Stimulated activated CD4-positive, alpha-beta T cell treated with anti-CD3 and anti-CD28 coated beads, Interleukin-12 subunit alpha, Interleukin-12 subunit beta, amount 100 ng/mL, for 24 hours (primary cell): ENCODE results near the gene TBX4.
"Not testable (repeated sequence)": the region's sequence is repeated elsewhere in the genome, so short reads cannot be mapped to it uniquely, and the experiment has no call there.

Experiments used
- DNase-seq, 2 experiments: peaks; one replicate each; pipeline ENCODE4 v3.0.0-alpha.2; 2020; ENCODE audit warnings: low read depth in 2 of 2

Gene TBX4

DNA sequence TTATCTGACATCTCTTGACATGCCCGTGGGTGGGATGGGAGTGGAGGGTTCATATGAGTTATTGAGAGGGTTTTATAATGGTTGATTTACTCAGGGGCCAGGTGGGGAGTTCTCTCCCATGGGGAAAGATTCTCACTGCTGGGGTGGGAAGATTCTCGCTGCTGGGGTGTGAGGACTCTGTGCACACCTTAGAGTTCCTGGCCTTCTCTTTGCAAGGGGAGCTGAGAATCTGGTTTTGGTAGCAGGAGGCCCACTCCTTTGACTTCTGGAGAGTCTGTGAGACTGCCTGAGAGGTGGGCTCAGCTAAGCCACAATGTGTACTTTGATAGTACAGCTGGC, 31.5 kb downstream of the TBX4 start:
- no peak for DNase-seq

DNA sequence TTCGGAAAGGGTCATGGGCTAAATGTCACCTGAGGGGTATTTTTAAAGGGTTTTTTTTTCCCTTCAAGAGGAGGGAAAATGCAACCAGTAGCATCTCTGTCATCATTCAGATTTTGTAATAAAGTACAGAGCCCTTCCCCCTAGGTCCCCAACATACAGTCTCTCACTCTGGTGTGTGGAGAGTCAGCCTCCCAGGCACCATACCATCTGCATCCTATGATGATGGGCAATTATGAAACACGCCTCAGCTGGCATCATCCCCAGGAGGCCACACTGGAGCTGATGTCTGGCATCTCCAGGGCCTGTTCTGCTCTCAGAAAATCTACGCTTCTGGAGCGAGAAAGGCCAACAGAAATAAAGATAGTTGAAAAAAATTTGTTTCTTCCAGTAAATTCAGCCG, 32.0 kb downstream of the TBX4 start:
- no peak for DNase-seq

DNA sequence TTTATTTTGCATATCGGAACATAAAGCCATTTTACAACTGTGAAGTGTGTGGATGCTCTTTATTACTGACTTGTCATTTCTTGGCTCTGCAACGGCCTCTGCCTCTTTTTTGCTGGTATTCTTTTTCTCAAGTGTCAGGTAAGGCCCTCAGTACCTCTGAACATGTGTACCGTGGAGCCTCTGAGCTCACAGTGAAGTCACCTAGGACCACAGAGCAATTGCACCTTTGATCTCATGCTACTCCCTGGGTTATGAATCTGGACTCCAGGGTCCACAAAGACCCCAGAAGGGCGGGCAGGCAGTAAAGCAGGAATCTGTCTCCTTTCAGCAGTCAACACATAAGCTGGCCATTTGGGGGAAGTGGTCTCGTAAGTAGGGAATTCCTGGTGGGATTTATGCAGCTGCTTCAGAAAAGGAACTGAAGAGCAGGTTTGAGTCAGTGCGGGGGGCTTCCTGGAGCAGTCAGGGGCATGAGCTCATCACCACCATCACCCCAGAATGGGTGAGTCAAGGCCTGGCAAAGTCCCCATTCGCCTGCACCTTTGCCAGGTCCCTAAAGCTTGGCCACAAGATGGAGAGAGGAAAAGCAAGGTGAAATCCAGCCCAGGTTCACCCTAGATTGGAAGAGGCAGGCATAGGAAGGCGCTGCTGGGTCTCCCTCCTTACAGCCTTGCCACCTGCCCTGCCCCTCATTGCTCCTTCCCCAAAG, 33.0 kb downstream of the TBX4 start:
- DNase-seq: no peak

DNA sequence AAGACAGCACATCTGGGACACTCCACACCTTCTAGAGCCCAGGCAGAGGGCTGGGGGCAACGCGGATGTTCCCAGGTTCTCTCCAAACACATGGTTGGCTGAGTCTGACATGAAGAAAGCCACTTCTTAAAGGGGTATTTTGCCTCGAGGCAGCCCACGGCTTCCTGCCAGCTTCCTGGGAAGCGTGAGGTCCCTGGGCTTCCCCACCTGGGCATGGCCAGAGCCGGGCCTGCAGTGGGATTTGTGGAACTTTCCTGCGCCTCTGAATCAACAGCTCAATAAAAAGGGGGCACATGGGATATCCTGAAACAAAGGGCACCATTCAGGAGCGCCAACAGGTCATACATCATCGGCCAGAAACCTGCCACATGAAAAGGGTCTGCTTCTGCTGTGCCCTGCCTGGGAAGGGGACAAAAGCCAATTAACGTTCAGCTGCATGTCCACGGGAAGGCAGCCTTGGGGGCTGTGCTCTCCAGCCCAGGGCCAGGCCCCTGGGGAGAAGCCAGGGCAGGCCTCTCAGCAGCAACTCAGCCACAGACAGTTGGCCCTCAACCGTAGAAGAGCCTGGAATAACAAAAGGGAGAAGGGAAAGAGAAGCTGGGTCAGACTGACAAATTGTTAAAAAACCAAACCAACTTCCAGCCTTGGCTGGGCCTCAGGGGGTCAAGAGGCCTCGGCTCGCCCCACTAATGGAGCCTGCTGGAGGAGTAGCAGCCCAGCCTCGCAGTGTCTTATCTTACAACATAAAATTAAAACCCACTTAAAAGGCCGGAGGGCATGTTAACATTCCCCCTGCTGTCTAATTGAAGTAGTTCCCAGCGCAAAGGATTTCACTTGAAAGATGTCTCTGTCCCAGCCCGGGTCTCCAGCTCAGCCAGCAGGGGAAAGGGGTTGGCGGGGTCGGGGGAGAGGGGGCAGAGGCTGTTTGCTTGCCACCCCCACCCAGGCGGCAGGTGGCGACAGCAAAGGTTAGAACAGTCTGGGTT, 34.2 kb downstream of the TBX4 start:
- DNase-seq: no peak

DNA sequence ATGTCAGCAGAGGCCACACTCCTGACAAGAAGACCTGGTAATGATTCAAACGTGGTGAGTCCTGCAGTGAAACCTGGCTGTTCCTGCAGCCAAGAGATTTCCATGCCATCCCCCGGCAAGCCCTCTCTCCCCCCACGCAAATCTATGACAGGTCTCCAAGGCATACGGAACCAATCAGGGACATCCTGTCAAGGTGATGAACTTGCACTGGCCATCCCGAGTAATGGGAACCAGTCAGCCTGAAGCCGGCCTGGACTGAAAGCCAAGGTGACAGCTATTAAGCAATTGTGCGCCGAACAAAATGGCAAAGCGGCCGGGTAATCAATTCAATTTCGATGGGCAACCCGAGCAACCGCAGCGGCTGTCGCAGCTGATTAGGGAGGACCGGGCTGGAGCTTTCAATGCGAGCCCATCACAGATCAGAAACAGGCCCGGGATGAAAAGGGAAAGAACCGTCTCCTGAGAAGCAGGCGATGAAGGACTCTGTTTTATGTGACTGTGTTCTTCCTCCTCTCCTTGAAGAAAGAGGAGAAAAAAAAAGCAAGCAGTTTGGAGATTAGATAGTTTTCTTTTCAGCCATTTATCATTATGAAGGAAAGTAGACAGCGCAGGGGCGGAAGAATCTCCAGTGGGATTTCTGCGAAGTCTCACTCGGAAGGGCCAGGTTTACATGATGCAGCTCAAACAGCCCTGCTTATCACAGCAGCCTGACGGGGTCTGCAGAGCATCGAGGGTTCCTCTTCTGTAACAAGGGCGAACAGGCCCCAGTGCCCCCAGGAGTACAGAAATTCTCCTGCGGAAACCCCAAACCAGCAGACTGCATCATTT, 35.2 kb downstream of the TBX4 start:
- no peak for DNase-seq

DNA sequence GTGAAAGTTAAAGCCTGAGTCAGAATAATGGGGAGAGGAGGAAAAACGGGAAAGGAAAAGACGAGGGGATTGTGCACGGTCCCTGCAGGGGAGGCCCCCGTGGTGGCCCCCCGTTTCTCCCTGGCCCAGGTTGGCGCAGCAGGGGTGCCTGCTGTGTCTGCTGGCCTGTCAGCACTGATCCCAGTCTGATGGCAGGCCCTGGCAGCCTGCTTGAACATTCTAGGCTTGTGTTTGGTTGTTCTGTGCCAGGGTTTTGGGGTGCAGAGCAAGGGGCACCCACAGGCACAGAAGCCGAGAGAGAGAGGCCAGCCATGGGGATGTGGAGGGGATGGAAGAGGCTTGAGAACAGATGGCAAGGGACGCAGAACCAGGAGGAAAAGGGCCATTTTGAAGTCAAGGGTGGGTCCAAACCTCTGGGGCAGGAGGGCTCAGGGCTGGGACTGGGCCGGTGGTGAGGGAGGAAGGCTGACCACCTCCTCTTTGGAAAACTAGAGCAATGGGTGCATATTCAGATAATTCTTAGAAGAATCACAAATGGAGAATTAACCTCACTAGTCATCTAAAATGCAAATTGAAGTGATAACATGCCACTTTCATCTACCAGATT, 35.9 kb downstream of the TBX4 start:
- no peak for DNase-seq

DNA sequence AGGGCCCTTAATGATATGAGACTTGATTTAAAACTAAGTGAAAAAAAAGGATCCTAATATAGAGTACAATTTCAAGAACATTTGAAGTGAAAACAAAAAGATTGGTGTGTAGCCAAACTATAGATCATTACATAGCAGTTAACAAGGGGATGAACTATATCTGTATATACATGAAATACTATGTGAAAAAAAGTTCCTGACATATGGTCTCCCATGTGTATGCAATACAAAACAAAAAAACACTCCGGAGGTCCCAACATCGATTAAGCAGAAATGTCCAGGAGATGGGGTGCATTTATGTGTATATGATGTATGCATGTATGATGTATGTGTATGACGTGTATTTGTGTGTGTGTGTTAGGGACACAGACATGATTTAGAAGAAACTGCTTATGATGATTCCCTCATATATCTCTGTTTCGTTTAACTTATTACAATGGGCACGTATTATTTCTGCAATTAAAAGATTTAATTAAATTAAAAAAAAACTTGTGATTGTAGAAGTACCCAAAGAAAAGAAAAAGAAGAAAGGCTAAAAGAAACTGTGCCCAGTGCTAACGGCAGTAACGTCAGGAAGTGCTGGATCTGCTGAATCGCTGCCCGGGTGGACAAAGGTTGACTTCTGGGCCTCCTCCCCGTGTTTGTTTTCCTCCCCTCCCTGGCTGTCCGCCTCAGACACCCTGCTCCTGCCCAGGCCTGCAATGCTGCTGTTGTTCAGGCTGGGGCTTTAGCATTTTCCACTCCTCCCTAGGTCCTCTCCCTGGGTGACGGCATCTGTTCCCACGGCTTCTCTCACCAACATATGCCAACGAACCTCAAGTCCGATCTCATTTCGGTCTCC, 36.9 kb downstream of the TBX4 start:
- no peak for DNase-seq

DNA sequence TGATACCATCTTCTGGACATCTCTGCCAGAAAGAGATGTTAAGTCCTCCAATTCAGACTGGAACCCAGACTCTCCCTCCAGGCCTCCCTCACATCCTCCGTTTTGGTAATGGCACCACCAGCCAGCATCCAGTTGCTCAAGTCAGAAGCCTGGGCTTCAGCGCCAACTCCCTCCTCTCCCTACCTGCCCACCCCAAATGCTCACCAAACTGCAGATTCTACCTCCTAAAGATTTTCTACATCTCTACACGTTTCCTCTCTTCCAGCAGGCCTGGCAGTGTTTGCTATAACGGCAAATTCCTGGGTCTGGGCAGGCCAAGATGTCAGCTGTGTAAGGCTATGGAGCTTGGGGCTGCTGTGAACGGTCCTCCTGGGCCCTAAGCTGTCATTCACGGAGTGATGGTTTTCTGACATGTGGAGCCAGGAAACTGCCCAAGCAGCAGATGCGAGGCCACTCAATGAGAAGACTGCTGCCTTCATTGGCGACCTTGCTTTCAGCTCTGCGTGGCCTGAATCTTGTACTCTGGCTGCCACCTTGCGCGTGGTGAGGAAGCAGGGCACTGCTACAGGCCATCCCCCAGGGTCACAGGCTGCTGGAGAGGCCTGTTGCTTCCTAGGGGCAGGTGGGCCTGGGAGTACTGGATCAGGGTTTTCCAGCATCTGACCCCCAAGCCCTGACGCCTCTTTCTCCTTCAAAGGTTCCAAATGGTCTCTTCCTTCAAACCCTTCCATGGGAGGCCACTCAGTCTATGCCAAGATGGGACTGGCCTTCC, 37.7 kb downstream of the TBX4 start:
- no peak for DNase-seq

DNA sequence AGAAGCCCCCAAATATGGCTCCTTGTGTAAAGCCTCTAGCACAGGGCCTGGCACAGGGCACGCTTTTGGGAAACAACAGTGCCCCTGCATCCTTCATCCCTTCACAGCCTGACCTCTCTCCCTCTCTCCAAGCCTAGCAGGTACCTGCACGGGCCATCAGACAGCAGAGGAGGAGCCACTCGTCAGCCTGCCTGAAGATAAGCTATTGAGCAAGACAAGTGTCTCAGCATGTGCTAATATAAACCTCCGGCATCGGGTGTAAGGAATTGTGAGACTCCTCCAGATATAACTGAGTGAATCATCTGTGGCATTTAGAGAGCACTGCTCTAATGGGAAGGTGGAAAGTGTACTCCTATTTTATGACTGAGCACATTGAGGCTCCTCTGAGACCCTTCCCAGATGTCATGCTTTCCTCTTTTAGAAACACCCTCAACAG, 38.3 kb downstream of the TBX4 start:
- DNase-seq: no peak

DNA sequence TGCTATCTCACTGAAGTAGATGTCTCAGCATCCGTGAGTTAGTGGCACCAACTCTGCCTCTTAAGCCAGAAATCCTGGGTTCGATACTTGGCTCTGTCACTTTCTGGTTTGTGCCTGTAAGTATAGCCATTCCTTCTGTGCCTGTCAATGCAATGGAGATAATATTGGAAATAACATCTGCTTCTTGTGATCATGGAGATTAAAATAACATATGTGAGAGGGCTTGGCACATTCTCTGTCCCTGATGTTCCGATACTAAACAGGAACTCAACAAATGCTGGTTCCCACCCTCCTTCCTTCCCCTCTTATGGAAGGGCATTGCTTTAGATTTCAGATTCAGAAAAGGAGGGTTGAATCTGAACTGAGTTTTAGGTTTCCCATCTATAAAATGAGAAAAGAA, 39.8 kb downstream of the TBX4 start:
- no peak for DNase-seq

DNA sequence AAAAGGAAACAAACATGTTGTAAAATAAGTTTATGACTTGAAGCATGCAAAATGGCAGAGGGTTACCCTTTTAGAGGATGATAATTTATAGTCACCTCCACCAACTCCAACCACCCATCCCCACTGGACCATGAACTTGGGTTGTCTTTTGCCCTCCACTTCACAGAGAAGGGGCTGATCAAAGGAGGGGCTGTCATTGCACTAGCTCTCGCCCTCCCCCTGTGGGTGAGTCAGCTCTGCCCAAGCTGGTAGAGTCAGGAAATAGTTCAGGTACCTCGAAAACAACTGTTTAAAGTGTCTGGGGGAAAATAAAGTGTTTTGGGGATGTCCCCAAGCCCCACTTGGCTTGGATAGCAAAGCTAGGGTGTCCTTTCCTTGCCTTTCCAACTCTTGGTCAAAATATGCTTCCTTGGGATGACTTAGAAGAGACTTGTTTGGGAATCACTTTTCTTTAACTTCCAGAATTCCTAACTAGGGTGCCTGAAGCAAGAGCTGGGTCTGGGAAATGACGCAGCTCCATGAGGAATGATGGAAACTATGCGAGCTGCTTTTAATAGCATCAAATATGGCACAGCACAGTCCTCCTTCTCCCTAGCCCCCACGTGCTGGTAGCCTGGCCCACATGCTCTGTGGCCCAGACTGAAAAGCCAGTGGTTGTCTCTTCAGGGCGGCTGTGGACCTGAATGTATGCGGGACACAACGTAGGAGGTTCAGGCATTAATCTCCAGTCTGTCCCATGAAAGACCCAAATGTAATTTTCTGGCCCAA, 40.7 kb downstream of the TBX4 start:
- no peak for DNase-seq

DNA sequence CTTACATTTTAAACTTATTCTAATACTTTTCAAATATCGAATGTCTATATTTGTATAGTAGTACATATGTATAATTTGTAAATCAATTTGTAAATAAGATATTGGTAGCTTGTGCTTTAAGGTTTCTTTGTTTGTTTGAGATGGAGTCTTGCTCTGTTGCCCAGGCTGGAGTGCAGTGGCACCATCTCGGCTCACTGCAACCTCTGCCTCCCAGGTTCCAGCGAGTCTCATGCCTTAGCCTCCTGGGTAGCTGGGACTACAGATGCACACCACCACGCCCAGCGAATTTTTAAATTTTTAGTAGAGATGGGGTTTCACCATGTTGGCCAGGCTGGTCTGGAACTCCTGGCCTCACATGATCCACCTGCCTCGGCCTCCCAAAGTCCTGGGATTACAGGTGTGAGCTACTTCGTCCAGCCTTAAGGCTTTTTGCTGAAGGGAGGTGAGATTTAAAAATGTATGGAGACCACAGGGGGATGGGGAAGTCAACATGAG, 41.7 kb downstream of the TBX4 start:
- not testable (repeated sequence) for DNase-seq

DNA sequence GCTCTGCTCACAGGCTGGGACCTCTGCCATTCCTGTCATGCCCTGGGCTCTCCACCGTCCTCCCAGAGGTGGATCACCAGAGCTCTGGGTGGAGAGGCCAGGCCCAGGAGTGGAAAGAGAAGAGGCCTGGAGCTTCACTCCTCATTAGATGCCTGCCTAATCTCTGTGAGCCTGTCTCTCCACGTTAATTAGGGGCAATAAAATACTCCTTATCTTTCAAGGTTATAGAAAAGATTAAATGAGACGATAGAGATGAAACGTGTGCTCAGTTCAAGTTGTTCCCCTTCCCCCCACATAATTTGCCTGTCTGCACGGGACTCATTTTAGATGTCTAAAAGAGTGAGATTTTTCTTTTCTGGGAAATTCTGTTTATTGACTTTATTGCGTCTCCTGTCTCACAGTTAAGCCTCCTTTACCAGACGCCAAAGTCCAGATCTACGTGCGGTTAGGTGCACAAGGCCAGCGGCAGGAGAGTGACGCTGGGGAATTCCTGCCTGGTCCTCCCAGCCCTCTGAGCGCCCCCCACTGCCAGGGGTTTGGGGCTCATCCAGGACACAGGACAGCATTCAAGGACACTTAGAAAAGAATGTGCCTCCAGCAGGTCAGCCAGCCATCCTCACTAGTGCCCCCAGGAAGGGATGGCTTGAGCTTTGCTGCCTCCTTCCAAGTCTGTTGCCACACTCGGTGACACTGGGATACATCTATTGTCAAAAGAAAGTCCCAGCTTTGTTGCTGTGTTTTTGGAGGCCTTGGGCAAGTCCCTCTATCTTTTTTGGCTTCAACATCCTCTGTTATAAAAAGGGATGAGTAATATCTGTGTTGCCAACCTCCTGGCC, 42.3 kb downstream of the TBX4 start:
- no peak for DNase-seq

DNA sequence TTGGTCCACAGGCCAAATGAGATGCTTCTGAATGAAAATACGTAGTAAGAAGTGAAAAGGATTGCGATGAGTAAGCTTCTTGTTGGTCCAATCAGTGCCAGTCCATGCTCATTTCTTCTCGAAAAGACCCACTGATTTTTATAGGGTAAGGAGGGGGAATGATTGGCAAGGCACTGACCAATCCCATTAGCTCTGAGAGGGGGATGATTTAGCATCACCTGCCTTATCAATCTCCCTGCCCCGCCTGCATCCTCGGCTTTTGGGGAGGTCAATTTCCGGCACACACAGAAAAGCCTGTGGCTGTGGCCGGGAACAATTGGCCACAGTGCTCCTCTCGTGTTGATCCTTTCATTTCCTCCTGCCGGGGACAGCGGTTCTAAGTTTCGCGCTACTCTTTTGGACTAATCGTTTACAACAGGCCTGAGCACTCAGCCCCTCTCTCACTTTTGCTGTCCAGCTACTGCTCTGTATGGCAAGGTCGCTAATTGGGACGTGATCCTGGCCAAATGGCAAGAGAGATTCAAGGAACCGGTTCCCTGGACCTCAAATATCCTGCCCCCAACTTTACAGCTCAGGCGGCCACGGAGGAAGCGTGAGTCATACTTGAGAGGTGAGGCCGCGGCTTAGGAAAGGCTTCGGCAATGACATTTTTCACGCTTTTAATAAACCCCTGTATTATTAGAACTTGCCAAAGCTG, 43.1 kb downstream of the TBX4 start:
- no peak for DNase-seq

DNA sequence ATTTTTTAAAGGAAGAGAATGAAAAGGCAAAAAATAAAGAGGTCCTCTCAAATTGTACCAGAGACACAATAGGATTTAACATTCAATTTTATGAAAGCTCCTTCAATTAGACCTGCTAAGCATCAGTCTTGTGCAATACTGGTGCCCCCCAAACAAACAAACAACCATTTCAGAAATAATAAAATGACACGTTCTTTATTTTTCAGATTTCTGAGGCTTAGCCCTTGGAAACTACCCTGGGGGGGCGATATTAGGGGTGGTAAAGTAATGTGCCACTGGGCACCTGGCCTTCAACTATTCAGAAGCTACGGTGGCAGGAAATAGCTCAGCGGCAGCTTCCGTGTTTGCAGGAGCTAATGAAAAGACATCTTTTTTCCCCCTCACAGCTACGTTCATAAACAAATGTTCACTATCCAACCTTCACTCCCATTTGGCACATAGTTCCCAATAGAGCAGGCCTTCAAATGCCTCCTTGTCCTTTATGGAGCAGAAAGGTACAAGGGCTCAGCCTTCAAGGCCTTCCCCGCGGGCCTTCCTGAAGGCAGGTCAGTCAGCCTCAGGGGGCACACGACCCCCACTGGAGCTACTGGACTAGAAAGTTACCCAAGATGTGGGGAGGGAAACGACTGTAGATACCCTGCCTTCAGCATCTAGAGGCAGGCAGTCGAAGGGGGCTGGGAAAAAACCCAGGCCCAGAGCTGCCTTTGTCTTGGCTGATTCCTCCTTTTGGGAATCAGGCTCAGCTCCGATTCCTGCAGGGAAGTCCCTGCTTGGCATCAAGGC, 44.1 kb downstream of the TBX4 start:
- no peak for DNase-seq

DNA sequence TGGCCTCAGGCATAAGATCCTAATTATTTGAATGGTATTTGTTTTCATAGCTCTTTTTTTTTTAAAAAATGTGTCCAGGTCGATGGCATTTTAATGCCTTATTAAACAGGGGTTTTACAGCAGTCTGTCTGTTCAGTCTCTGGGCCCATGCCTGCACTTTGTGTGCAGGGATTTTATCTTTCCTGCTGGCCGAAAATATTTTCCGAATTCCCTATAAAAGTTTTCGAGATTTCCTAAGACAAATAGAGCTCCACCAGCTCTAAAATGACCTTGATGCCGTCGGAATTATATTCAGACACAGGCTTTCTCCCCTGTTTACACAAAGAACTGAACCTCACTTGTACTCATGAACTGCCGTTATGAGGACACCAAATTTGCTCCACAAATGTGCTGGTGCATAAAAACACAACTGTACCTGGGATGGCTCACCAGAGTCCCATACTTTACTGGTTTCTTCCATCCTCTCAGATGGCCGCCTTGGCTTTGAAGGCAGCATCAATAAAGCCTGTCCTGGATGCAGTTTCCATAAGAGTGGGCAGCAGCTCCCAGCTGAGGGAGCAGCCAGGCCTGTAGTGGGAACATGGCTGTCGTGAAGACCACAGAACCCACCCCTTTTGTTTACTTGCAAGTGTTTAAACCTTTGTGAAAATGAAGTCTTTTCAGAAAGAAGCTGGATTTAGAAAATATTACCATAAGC, 44.9 kb downstream of the TBX4 start:
- no peak for DNase-seq
